Ascending aorta (tissue), 2 donors: ENCODE results near the gene UBE3C. TPM values are rescaled to one million over a fixed set of nuclear protein-coding genes. Genes with fewer than 3 reads are reported as not detected.
"Not testable (repeated sequence)": the region's sequence is repeated elsewhere in the genome, so short reads cannot be mapped to it uniquely, and the experiment has no call there.

Experiments
- DNase-seq, 2 donors: peaks; one replicate each; pipeline ENCODE4 v3.0.0-alpha.2; 2019; ENCODE audit warnings: low spot score in 2 of 2
- H3K27ac ChIP-seq, 2 donors: fragments of 200-600 bp; sonication (generic); one replicate each; pipeline ENCODE4 v1.5.1; 2016 to 2017; ENCODE audit warnings: mild to moderate bottlenecking in 1 of 2
- H3K27me3 ChIP-seq: fragments of 200-600 bp; sonication (generic); one replicate; pipeline ENCODE4 v1.5.1; 2017
- H3K36me3 ChIP-seq, 2 donors: fragments of 200-600 bp; sonication (generic); one replicate each; pipeline ENCODE4 v1.5.1; 2016
- H3K4me1 ChIP-seq, 2 donors: fragments of 200-600 bp; sonication (generic); one replicate each; pipeline ENCODE4 v1.5.1; 2016 to 2017; ENCODE audit warnings: mild to moderate bottlenecking in 1 of 2
- H3K4me3 ChIP-seq, 2 donors: fragments of 200-600 bp; sonication (generic); one replicate each; pipeline ENCODE4 v1.5.1; 2016 to 2017; ENCODE audit warnings: mild to moderate bottlenecking in 1 of 2
- H3K9me3 ChIP-seq, 2 donors: fragments of 200-600 bp; sonication (generic); one replicate each; pipeline ENCODE4 v1.5.1; 2016
- CTCF ChIP-seq, 3 experiments: fragments of 200-600 bp in 2 of 3; fragments of 450-650 bp in 1 of 3; sonication (generic) in 2 of 3; IDR thresholded peaks; one replicate each; pipeline ENCODE4 v1.5.1; 2016 to 2019; ENCODE audit warnings: antibody characterized with exemption in 3 of 3, mild to moderate bottlenecking in 1 of 3, moderate library complexity in 1 of 3
- intact Hi-C: fragments of 100-400 bp; cut with DNase I; formaldehyde crosslinking; loops from one replicate; pipeline ENCODE4 v1.15.1; 2023
- total RNA-seq: library from RNA; depleted of rRNA; stranded (reverse); fragments of >200 nt; gene quantifications from one replicate; pipeline ENCODE4 v1.1.0, GENCODE V29; 2016

Gene UBE3C
- total RNA-seq, 1 donor from 2014 or later = 31.7 TPM

GRCh38 chr7:157097569-157097968, 41.2 kb upstream of the UBE3C start:
- no peaks in the 10 kb centered on the region for H3K36me3 ChIP-seq
- intact Hi-C loops = no loop called here
- TF ChIP-seq CTCF (IDR thresholded peaks at IDR 0.05) = no peak
- no peaks in the 10 kb centered on the region for H3K27me3 ChIP-seq
- H3K9me3 ChIP-seq = peaks cover 0 to 4% of the 10 kb centered on the region in 2 donors
- no peak overlapping the region for H3K4me3 ChIP-seq
- no peak for DNase-seq
- H3K4me1 ChIP-seq = no peaks in the 10 kb centered on the region
- no peak overlapping the region for H3K27ac ChIP-seq

- H3K36me3 ChIP-seq, H3K27ac ChIP-seq, intact Hi-C loops, DNase-seq, H3K27me3 ChIP-seq, H3K9me3 ChIP-seq, H3K4me3 ChIP-seq, H3K4me1 ChIP-seq: not testable (repeated sequence)
Measured at GRCh38 chr7:157100005-157100404, 38.7 kb upstream of the UBE3C start.

DNA sequence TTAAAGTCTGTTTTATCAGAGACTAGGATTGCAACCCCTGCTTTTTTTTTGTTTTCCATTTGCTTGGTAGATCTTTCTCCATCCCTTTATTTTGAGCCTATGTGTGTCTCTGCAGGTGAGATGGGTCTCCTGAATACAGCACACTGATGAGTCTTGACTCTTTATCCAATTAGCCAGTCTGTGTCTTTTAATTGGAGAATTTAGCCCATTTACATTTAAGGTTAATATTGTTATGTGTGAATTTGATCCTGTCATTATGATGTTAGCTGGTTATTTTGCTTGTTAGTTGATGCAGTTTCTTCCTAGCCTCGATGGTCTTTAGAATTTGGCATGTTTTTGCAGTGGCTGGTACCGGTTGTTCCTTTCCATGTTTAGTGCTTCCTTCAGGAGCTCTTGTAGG, 35.1 kb upstream of the UBE3C start:
- H3K27me3 ChIP-seq, intact Hi-C loops, H3K4me1 ChIP-seq, DNase-seq, H3K4me3 ChIP-seq, H3K27ac ChIP-seq, H3K9me3 ChIP-seq, H3K36me3 ChIP-seq: not testable (repeated sequence)

DNA sequence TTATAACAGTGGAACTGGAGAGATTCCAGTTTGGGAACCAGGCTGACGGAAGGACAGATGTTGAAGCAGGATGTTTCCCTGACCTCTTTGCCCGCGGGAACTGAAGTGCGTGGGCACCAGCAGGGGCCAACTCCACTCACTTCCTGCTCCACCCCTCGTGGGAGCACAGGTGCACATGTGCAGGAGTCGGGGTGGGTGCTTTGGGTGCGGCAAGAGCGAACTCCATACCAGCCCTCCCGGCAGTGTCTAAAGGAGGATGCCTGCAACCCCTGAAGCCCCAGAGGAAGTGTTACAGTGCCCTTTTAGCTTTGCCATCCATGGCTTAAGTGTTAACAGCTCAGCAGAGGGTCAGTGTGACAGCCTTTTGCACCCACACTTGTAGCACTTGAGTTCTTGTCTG, 27.4 kb upstream of the UBE3C start:
- H3K36me3 ChIP-seq = no peaks in the 10 kb centered on the region
- no peak for TF ChIP-seq CTCF (IDR thresholded peaks at IDR 0.05)
- no peaks in the 10 kb centered on the region for H3K9me3 ChIP-seq
- H3K27ac ChIP-seq = no peak overlapping the region
- no peaks in the 10 kb centered on the region for H3K27me3 ChIP-seq
- intact Hi-C loops = no loop called here
- no peaks in the 10 kb centered on the region for H3K4me1 ChIP-seq
- DNase-seq = no peak
- H3K4me3 ChIP-seq = no peak overlapping the region

DNA sequence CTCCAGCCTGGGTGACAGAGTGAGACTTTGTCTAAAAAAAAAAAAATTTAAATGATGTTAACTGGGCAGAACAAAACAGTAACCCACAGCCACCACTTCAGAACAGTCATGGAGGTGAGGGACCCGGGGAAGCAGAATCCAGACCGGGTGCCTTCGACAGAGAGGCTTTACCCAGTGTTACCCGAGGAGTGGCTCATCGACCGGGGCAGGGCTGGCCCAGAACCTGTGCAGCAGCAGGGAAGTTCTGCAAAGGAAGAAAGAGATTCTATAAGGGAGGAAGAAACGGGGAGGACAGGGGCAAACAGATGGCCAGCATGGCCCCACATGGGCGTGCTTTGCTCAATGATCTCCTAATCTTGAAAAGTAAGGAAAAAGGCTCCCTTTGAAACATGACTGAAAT, 26.0 kb upstream of the UBE3C start:
- Histone ChIP-seq H3K27ac (no peak overlapping the region), H3K36me3 (no peaks in the 10 kb centered on the region), H3K4me1 (no peaks in the 10 kb centered on the region), H3K9me3 (no peaks in the 10 kb centered on the region), H3K27me3 (no peaks in the 10 kb centered on the region), H3K4me3 (no peak overlapping the region)
- no peak for TF ChIP-seq CTCF (IDR thresholded peaks at IDR 0.05)
- intact Hi-C loops = no loop called here
- no peak for DNase-seq

DNA sequence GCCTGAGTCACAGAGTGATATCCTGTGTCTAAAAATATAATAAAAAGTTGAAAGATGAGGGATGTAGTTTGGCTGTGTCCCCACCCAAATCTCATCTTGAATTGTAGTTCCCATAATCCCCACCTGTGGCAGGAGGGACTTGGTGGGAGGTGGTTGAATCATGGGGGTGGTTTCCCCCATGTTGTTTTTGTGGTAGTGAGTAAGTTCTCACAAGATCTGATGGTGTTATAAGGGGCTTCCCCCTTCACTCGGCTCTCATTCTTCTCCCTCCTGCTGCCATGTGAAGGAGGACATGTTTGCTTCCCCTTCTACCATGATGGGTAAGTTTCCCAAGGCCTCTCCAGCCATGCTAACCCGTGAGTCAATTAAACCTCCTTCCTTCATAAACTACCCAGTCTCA, 25.1 kb upstream of the UBE3C start:
- Histone ChIP-seq H3K4me3 (no peak overlapping the region), H3K36me3 (no peaks in the 10 kb centered on the region), H3K4me1 (no peaks in the 10 kb centered on the region), H3K9me3 (no peaks in the 10 kb centered on the region), H3K27ac (no peak overlapping the region), H3K27me3 (no peaks in the 10 kb centered on the region)
- DNase-seq = no peak
- intact Hi-C loops = no loop called here
- no peak for TF ChIP-seq CTCF (IDR thresholded peaks at IDR 0.05)

DNA sequence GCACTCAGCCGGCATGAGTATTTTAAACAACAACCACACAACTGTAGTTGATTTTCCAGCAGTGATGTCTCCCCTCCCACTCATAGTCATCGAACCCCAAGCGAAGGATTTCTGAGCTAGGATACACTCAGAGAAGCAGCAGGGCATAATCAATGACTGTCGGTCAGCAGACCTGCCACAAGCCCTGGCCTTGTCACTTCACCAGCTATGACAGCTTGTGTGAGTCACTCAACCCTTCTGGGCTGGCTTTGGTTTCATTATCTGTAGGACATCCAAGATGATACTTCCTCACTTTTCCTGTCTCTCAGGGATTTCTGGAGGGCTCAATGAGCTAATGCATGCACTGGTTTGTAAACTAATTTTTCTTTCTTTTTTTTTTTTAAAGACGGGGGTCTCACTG, 22.0 kb upstream of the UBE3C start:
- Histone ChIP-seq H3K27ac (no peak overlapping the region), H3K27me3 (no peaks in the 10 kb centered on the region), H3K36me3 (no peaks in the 10 kb centered on the region), H3K9me3 (no peaks in the 10 kb centered on the region), H3K4me1 (no peaks in the 10 kb centered on the region), H3K4me3 (no peak overlapping the region)
- TF ChIP-seq CTCF (IDR thresholded peaks at IDR 0.05) = no peak
- no peak for DNase-seq
- intact Hi-C loops = no loop called here
